AG04450 (cell line): ENCODE results near the gene NFASC. TPM values are rescaled to one million over a fixed set of nuclear protein-coding genes. Genes with fewer than 3 reads are reported as not detected.

Source experiments
- CTCF ChIA-PET: fragments of 300-600, 350-600 bp; formaldehyde crosslinking; extraction: SDS; loops from one replicate; lab custom pipeline; 2022; ENCODE audit warnings: antibody characterized with exemption, inconsistent platforms; lab: Charles Lee
- POLR2A ChIA-PET: fragments of 350-600 bp; formaldehyde crosslinking; extraction: SDS; loops from one replicate; lab custom pipeline; 2021; ENCODE audit warnings: antibody characterized with exemption, inconsistent platforms; lab: Yijun Ruan, JAX
- DNase-seq: peaks from one replicate; pipeline ENCODE4 v3.0.0-alpha.2; 2011; ENCODE audit warnings: low read depth, low spot score
- H3K27ac ChIP-seq: one replicate; pipeline ENCODE4 v1.5.1; 2012; ENCODE audit warnings: low read depth, low read length, control low read depth
- H3K27me3 ChIP-seq: one replicate; pipeline ENCODE4 v1.6.0; 2012; ENCODE audit warnings: low read length; ENCODE audit not compliant: control insufficient read depth, insufficient read depth
- H3K4me3 ChIP-seq: 2 replicates; pipeline ENCODE4 v1.5.1; 2011; ENCODE audit warnings: mild to moderate bottlenecking, low read depth, low read length, control low read depth
- H3K9me3 ChIP-seq: 2 replicates; pipeline ENCODE4 v1.5.1; 2012; ENCODE audit warnings: low read length; ENCODE audit not compliant: control insufficient read depth, insufficient read depth
- polyA plus RNA-seq: library from polyadenylated mRNA; depleted of rRNA; stranded (reverse); fragments of >200 nt; gene quantifications from 2 replicates; pipeline ENCODE4 v1.2.3, GENCODE V29; 2011
- TF ChIP-seq, protein P1 (sequence below): IDR thresholded peaks from 2 replicates; pipeline ENCODE4 v1.5.1; 2011; ENCODE audit warnings: low read depth, low read length, control low read depth, inconsistent platforms

NFASC gene
- polyA plus RNA-seq, 1 experiment, result 1.8 TPM

- TF ChIP-seq, protein P1, sequence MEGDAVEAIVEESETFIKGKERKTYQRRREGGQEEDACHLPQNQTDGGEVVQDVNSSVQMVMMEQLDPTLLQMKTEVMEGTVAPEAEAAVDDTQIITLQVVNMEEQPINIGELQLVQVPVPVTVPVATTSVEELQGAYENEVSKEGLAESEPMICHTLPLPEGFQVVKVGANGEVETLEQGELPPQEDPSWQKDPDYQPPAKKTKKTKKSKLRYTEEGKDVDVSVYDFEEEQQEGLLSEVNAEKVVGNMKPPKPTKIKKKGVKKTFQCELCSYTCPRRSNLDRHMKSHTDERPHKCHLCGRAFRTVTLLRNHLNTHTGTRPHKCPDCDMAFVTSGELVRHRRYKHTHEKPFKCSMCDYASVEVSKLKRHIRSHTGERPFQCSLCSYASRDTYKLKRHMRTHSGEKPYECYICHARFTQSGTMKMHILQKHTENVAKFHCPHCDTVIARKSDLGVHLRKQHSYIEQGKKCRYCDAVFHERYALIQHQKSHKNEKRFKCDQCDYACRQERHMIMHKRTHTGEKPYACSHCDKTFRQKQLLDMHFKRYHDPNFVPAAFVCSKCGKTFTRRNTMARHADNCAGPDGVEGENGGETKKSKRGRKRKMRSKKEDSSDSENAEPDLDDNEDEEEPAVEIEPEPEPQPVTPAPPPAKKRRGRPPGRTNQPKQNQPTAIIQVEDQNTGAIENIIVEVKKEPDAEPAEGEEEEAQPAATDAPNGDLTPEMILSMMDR, result no peak
- no peaks in the 10 kb centered on the region for H3K9me3 ChIP-seq
- ChIA-PET POLR2A (interaction anchor here (1.6 kb wide), 1 partner anchor 73 kb away, joined by 3 read pairs; no protein-coding TSS in a partner anchor), CTCF (interaction anchor here (0.9 to 9.3 kb wide), 7 partner anchors 74 to 337 kb away, joined by 3 to 129 read pairs (median 6); no protein-coding TSS in a partner anchor)
- H3K4me3 ChIP-seq, result no peak overlapping the region
- no peak for DNase-seq
- no peak overlapping the region for H3K27ac ChIP-seq
- peaks cover 35% of the 10 kb centered on the region for H3K27me3 ChIP-seq
Measured at GRCh38 chr1:204988196-204988595, 117.5 kb downstream of the NFASC start.

DNA sequence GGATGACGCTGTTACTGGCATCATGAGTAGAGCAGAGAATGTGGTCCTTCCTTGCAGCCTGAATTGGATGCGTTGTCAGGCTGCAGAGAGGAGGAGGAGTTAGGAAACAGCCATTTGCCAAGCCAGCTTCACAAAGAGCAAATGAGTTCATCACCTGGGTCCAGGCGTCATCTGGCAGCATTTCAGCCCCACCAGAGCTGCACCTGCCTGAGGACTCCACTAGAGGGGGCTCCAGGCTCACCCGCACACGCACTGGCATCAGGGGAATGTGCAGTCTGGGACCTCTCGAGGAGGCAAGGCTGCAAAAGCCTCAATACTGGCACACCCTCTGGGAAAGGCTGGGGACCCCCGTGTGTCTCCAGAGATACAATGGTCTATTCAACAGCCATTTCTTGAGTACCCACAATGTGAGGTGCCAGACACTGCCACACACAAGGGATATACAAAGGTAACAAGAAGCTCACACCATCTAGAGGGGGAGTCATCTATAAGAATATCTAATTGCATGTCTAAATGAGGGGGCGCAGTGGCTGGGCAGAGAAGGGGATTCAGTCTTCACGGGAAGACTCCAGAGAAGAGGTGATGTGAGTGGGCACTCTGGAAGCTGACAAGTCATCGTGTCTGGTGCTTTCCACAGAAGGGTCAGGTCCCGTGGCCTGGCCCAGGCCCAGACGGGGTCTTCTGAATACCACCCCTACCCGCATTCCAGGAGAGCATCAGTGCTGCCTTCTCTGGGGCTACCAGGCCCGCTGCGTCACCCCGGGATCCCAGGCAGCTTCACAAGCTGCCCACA, 118.8 kb downstream of the NFASC start:
- peak; percentile 36 for DNase-seq
- H3K9me3 ChIP-seq, result no peaks in the 10 kb centered on the region
- H3K27me3 ChIP-seq, result peaks cover 36% of the 10 kb centered on the region
- no peak overlapping the region for H3K4me3 ChIP-seq
- ChIA-PET CTCF (interaction anchor here (0.6 to 9.3 kb wide), 28 partner anchors 9 to 415 kb away, joined by 3 to 129 read pairs (median 4); no protein-coding TSS in a partner anchor), POLR2A (interaction anchor here (1.6 kb wide), 1 partner anchor 72 kb away, joined by 3 read pairs; no protein-coding TSS in a partner anchor)
- H3K27ac ChIP-seq, result no peak overlapping the region
- TF ChIP-seq, protein P1, result peak; percentile 98

- H3K27me3 ChIP-seq, result peaks cover 36% of the 10 kb centered on the region
- no peak for DNase-seq
- TF ChIP-seq, protein P1, result no peak
- H3K9me3 ChIP-seq, result no peaks in the 10 kb centered on the region
- H3K27ac ChIP-seq, result no peak overlapping the region
- ChIA-PET POLR2A (no interaction called here), CTCF (interaction anchor here (0.6 to 9.3 kb wide), 20 partner anchors 8 to 416 kb away, joined by 3 to 129 read pairs (median 4); no protein-coding TSS in a partner anchor)
- H3K4me3 ChIP-seq, result no peak overlapping the region
Measured at GRCh38 chr1:204990059-204990664, 119.5 kb downstream of the NFASC start.

GRCh38 chr1:204990721-204991341, 120.2 kb downstream of the NFASC start:
- TF ChIP-seq, protein P1, result no peak
- H3K4me3 ChIP-seq, result no peak overlapping the region
- ChIA-PET CTCF (interaction anchor here (9.3 kb wide), 1 partner anchor 71 kb away, joined by 129 read pairs; no protein-coding TSS in a partner anchor), POLR2A (no interaction called here)
- peaks cover 36% of the 10 kb centered on the region for H3K27me3 ChIP-seq
- no peak for DNase-seq
- no peak overlapping the region for H3K27ac ChIP-seq
- H3K9me3 ChIP-seq, result no peaks in the 10 kb centered on the region
